ENCODE measurements around the gene ZBTB46. TPM values are rescaled to one million over a fixed set of nuclear protein-coding genes. Genes with fewer than 3 reads are reported as not detected.

ZBTB46 gene
- total RNA-seq, 4 donors from 2014 or later: 1.2 to 6.7 (median 5.7) TPM

DNA sequence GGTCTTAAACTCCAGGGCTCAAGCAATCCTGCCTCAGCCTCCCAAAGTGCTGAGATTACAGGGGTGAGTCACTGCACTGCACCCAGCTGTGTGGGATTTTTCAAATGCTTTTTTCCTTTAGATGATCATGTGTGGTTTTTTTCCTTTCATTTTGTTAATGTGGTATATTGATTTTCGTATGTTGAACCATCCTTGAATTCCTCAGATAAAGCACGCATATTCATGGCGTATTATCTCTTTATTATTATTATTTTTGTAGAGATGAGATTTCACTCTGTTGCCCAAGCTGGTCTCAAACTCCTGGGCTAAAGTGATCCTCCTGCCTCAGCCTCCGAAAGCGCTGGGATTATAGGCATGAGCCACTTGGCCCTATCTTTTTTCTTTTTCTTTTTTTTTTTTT lies 116.2 kb downstream of the ZBTB46 start:
- no peak for DNase-seq (ENCODE audit: low spot score in 2 of 2)
- no peak for TF ChIP-seq POLR2A (IDR thresholded peaks at IDR 0.05)
- TF ChIP-seq, protein P1, sequence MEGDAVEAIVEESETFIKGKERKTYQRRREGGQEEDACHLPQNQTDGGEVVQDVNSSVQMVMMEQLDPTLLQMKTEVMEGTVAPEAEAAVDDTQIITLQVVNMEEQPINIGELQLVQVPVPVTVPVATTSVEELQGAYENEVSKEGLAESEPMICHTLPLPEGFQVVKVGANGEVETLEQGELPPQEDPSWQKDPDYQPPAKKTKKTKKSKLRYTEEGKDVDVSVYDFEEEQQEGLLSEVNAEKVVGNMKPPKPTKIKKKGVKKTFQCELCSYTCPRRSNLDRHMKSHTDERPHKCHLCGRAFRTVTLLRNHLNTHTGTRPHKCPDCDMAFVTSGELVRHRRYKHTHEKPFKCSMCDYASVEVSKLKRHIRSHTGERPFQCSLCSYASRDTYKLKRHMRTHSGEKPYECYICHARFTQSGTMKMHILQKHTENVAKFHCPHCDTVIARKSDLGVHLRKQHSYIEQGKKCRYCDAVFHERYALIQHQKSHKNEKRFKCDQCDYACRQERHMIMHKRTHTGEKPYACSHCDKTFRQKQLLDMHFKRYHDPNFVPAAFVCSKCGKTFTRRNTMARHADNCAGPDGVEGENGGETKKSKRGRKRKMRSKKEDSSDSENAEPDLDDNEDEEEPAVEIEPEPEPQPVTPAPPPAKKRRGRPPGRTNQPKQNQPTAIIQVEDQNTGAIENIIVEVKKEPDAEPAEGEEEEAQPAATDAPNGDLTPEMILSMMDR (IDR thresholded peaks at IDR 0.05): no peak
- H3K4me3 ChIP-seq (ENCODE audit: low read depth, poor library complexity, severe bottlenecking): no peak overlapping the region
- intact Hi-C loops (cut with DNase I; ENCODE audit: low total_unique reads): no loop called here
- WGBS, 2 donors: 98 to 99% methylated on average over 5 of the region's 5 CpGs

DNA sequence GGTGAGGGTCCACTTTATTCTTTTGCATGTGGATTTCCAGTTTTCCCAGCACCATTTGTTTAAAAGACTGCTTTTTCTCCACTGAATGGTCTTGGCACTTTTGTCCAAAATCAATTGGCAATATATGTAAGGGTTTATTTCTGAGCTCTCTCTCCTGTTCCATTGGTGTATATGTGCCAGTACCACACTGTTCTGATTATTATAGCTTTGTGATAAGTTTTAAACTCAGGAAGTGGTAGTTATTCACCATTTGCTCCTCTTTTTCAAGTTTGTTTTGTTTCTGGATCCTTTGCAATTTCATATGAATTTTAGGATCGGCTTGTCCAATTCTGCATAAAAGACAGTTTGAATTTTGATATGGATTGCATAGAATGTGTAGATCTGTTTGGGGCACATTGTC lies 118.9 kb downstream of the ZBTB46 start:
- no peak for DNase-seq (ENCODE audit: low spot score in 2 of 2)
- intact Hi-C loops (cut with DNase I; ENCODE audit: low total_unique reads): no loop called here
- H3K4me3 ChIP-seq (ENCODE audit: low read depth, poor library complexity, severe bottlenecking): no peak overlapping the region
- no peak for TF ChIP-seq POLR2A (IDR thresholded peaks at IDR 0.05)
- 96 to 100% methylated on average over 1 of the region's 1 CpG for WGBS, 2 donors

DNA sequence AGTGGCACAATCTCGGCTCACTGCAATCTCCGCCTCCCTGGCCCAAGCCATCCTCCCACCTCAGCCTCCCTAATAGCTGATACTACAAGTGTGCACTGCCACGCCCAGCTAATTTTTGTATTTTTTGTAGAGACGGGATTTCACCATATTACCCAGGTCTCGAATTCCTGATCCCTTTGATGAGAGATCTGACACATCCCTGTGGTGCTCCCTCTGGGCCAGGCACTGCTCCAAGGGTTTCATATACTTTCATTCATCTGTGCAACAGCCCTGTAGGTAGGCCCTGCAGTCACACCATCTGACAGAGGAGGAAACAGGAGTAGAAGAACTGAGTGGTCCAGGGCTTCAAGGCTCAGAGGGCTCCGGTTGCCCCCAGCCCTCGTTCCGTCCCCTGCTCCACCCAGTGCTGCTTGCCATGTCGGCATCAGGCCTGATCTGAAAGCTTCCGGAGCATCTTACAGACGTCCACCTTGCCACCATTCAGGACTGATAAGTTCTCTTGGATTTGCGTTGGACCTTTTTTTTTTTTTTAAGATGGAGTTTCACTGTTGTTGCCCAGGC lies 119.9 kb downstream of the ZBTB46 start:
- peak in 1 of 2 donors; percentile 63 for DNase-seq (ENCODE audit: low spot score in 2 of 2)
- H3K4me3 ChIP-seq (ENCODE audit: low read depth, poor library complexity, severe bottlenecking): no peak overlapping the region
- TF ChIP-seq POLR2A (IDR thresholded peaks at IDR 0.05): no peak
- TF ChIP-seq, protein P1 (IDR thresholded peaks at IDR 0.05): no peak
- 80% methylated on average over 12 of the region's 12 CpGs for WGBS, 2 donors
- intact Hi-C loops (cut with DNase I; ENCODE audit: low total_unique reads): no loop called here

DNA sequence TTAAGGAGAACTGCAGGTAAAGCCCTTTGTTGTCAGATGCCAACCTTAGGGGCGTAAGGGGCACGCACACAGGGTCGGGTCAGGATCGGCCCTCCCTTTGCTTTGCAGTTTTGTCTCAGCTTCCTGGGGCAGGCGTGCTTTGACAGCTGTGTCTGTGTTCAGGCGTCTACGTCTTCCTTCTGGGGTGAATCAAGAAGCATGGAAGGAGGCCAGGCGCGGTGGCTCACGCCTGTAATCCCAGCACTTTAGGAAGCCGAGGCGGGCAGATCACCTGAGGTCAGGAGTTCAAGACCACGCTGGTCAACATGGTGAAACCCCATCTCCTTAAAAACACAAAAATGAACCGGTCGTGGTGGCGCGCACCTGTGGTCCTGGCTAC lies 121.9 kb downstream of the ZBTB46 start:
- DNase-seq (ENCODE audit: low spot score in 2 of 2): peak in 1 of 2 donors; percentile 83
- 90 to 93% methylated on average over 14 to 17 of the region's 17 CpGs for WGBS, 2 donors
- intact Hi-C loops (cut with DNase I; ENCODE audit: low total_unique reads): no loop called here
- TF ChIP-seq, protein P1 (IDR thresholded peaks at IDR 0.05): no peak
- no peak for TF ChIP-seq POLR2A (IDR thresholded peaks at IDR 0.05)
- H3K4me3 ChIP-seq (ENCODE audit: low read depth, poor library complexity, severe bottlenecking): no peak overlapping the region

DNA sequence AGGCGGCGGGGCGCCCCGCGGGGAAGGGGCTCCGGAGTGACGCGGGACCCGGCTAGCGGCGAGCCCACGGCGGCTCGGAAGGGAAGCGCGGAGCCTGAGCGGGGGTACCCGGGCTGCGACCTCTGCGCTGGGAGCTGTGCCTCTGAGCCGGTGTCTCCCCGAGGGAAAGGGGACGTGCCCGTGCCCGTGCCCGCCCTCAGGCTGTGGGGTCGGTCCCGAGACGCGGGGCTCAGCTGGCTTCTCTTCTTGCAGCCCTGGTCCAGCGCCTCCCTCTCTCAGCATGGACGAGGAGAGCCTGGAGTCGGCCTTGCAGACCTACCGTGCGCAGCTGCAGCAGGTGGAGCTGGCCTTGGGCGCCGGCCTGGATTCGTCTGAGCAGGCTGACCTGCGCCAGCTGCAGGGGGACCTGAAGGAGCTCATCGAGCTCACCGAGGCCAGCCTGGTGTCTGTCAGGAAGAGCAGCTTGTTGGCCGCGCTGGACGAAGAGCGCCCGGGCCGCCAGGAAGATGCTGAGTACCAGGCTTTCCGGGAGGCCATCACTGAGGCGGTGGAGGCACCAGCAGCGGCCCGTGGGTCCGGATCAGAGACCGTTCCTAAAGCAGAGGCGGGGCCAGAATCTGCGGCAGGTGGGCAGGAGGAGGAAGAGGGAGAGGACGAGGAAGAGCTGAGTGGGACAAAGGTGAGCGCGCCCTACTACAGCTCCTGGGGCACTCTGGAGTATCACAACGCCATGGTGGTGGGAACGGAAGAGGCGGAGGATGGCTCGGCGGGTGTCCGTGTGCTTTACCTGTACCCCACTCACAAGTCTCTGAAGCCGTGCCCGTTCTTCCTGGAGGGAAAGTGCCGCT lies 122.5 kb downstream of the ZBTB46 start:
- TF ChIP-seq, protein P1 (IDR thresholded peaks at IDR 0.05): no peak
- no peak for TF ChIP-seq POLR2A (IDR thresholded peaks at IDR 0.05)
- peak in 1 of 2 donors; percentile 87 for DNase-seq (ENCODE audit: low spot score in 2 of 2)
- H3K4me3 ChIP-seq (ENCODE audit: low read depth, poor library complexity, severe bottlenecking): peak overlapping the region; percentile 48
- intact Hi-C loops (cut with DNase I; ENCODE audit: low total_unique reads): no loop called here
- 28 to 44% methylated on average over 31 to 60 of the region's 67 CpGs for WGBS, 2 donors

DNA sequence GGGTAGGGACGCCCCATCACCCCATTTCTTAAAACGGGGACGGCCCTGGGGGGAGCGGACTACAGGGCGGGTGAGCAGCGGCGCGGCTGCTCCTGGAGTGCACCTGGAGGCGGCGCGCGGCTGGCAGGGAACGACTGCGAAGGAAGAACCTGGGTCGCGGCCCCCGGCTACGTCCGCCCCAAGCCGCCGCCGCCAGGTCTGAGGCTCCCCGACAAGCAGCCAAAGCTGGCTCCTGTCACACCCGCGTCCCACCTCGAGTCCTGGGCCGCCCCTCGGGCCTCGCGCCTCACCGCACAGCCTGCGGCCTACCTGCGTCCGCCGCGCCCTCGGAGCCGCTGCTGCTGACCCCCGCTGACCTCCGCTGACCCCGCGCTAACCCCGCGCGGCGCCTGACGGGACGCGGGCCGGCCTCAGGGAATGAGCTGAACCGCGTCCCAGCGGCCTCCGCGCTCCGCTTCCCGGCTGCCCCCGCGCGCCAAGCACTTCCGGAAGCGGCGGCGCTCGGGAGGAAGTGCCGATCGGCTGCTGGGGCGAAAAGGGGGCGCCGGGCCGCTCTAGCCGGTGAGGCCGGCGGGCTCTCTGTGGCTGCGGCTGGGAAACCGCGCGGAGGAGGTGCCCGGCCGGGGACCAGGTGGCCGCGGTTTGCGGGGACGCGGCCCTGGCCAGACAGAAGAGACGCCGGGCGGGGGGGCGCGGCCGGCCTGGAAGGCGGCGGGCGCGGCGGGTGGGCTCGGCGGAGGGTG lies 123.3 kb downstream of the ZBTB46 start, which contains the start of the genes ARFRP1 and ZGPAT:
ARFRP1 (minus strand) TSS at position 419 of the 743 bp plus-strand sequence. CDS start 885 bp downstream, outside the sequence.
ZGPAT (plus strand) TSS at position 482 of the 743 bp plus-strand sequence. CDS start 542 bp downstream, outside the sequence.
- WGBS, 2 donors: 0% methylated on average over 8 to 15 of the region's 98 CpGs
- peak; percentile 78 to 97 for DNase-seq (ENCODE audit: low spot score in 2 of 2)

More for the DNA sequence above, 123.3 kb downstream of the ZBTB46 start, which contains the start of the genes ARFRP1 and ZGPAT:
- peak within 1 kb of the TSS; percentile 48 for H3K4me3 ChIP-seq (ENCODE audit: low read depth, poor library complexity, severe bottlenecking)
- TF ChIP-seq, protein P1 (IDR thresholded peaks at IDR 0.05): peak in 1 of 3 donors; percentile 32
- TF ChIP-seq POLR2A (IDR thresholded peaks at IDR 0.05): no peak
- intact Hi-C loops (cut with DNase I; ENCODE audit: low total_unique reads): no loop called here

Measured in lower leg skin (tissue), 4 donors.